ENCODE results near the gene TOR1AIP2.

DNA sequence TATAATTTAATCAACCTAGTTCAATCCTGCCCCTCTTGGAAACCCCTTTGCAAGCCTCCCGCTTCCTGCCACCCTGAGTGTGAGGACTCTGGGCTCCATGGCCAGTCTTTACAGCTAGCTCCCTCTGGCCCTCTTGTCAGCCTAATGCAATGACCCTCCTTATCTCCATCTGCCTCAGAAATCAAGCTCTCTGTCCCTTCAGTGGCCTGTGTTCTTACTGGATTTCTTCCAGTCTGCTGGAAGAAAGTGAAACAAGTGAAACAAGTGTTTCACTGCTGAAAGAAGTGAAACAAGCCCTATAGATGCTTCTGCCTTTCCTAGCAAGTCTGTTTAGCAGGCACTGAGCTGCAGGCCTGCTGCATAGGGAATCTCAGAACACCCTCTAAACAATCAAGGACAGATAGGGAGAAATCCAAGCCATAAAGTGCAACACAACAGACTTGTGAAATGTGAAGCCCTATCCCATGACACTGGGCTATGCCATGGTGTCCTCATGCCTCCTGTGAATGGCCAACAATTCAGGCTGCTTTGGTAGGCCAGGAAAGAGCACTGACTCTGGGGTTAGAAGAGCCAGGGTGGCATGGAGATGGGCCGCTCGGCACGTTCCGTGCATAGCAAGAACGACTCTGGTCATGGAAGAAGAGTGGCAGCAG lies 78.6 kb downstream of the TOR1AIP2 start:
- TF ChIP-seq, protein P1, sequence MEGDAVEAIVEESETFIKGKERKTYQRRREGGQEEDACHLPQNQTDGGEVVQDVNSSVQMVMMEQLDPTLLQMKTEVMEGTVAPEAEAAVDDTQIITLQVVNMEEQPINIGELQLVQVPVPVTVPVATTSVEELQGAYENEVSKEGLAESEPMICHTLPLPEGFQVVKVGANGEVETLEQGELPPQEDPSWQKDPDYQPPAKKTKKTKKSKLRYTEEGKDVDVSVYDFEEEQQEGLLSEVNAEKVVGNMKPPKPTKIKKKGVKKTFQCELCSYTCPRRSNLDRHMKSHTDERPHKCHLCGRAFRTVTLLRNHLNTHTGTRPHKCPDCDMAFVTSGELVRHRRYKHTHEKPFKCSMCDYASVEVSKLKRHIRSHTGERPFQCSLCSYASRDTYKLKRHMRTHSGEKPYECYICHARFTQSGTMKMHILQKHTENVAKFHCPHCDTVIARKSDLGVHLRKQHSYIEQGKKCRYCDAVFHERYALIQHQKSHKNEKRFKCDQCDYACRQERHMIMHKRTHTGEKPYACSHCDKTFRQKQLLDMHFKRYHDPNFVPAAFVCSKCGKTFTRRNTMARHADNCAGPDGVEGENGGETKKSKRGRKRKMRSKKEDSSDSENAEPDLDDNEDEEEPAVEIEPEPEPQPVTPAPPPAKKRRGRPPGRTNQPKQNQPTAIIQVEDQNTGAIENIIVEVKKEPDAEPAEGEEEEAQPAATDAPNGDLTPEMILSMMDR (IDR thresholded peaks at IDR 0.05; ENCODE audit: low read length) = no peak
- no peak for TF ChIP-seq EZH2 (IDR thresholded peaks at IDR 0.05; ENCODE audit: borderline replicate concordance, low read length)

All from OCI-LY1 (cell line).